Measurements from ENCODE around the gene DVL1. TPM values are rescaled to one million over a fixed set of nuclear protein-coding genes. Genes with fewer than 3 reads are reported as not detected.

Gene DVL1
- total and polyA plus RNA-seq, 2 of the 13 experiments (the other 11 are each of a cell fraction or from before 2014, with no cell fraction given): 30.8 to 60.4 TPM

GRCh38 chr1:1302006-1302430 is 47.2 kb downstream of the DVL1 start (continued):
- TF ChIP-seq BCLAF1 (IDR thresholded peaks at IDR 0.05): no peak
- TF ChIP-seq ZNF792 (CRISPR knock-in tag; IDR thresholded peaks at IDR 0.05): no peak
- no peak for TF ChIP-seq NONO (IDR thresholded peaks at IDR 0.05)
- TF ChIP-seq NONO (CRISPR knock-in tag; conservative IDR thresholded peaks at IDR 0.05): no peak
- no peak for TF ChIP-seq POLR2AphosphoS2 (IDR thresholded peaks at IDR 0.05; ENCODE audit: low read depth, low read length)
- no peak for TF ChIP-seq ARNT (IDR thresholded peaks at IDR 0.05)
- no peak for TF ChIP-seq NR2F2 (IDR thresholded peaks at IDR 0.05; ENCODE audit: borderline replicate concordance, low read depth)
- TF ChIP-seq FOXP4 (CRISPR knock-in tag; IDR thresholded peaks at IDR 0.05): no peak
- TF ChIP-seq RNF2 (conservative IDR thresholded peaks at IDR 0.05; ENCODE audit: low read depth): no peak
- no peak for TF ChIP-seq ZBTB21 (CRISPR knock-in tag; IDR thresholded peaks at IDR 0.05)
- no peak for TF ChIP-seq CBX2 (IDR thresholded peaks at IDR 0.05; ENCODE audit: low read depth, low read length)
- TF ChIP-seq CBX2 (CRISPR knock-in tag; IDR thresholded peaks at IDR 0.05; ENCODE audit: low read depth): no peak
- TF ChIP-seq ZFY (CRISPR knock-in tag; IDR thresholded peaks at IDR 0.05): no peak
- no peak for TF ChIP-seq SP4 (CRISPR knock-in tag; IDR thresholded peaks at IDR 0.05)
- no peak for TF ChIP-seq EHMT2 (IDR thresholded peaks at IDR 0.05; ENCODE audit: borderline replicate concordance, low read depth, low read length)
- no peak for TF ChIP-seq GATAD1 (CRISPR knock-in tag; IDR thresholded peaks at IDR 0.05)
- no peak for TF ChIP-seq JUNB (CRISPR knock-in tag; IDR thresholded peaks at IDR 0.05; ENCODE audit: borderline replicate concordance)
- no peak for TF ChIP-seq SRSF9 (IDR thresholded peaks at IDR 0.05; ENCODE audit: borderline replicate concordance, insufficient read depth, low read depth, low read length, poor library complexity, severe bottlenecking)
- TF ChIP-seq SOX5 (CRISPR knock-in tag; IDR thresholded peaks at IDR 0.05; ENCODE audit: borderline replicate concordance): no peak
- no peak for TF ChIP-seq GTF2F1 (IDR thresholded peaks at IDR 0.05; ENCODE audit: low read length)
- peak; percentile 93 for TF ChIP-seq ZNF263 (CRISPR knock-in tag; IDR thresholded peaks at IDR 0.05)
- no peak for TF ChIP-seq SRF (IDR thresholded peaks at IDR 0.05; ENCODE audit: low read depth, low read length)
- TF ChIP-seq ZNF670 (CRISPR knock-in tag; IDR thresholded peaks at IDR 0.05; ENCODE audit: borderline replicate concordance): no peak
- no peak for TF ChIP-seq ZNF777 (CRISPR knock-in tag; IDR thresholded peaks at IDR 0.05)
- no peak for TF ChIP-seq ARNTL (CRISPR knock-in tag; IDR thresholded peaks at IDR 0.05)
- no peak for TF ChIP-seq MLXIP (CRISPR knock-in tag; IDR thresholded peaks at IDR 0.05; ENCODE audit: borderline replicate concordance)
- no peak for TF ChIP-seq NR0B2 (CRISPR knock-in tag; IDR thresholded peaks at IDR 0.05)

Measured in HepG2 (cell line).